Gastroesophageal sphincter (tissue), 3 donors: ENCODE results near the gene NDFIP1.

ENCODE experiments used
- EP300 ChIP-seq: sonication (generic); formaldehyde crosslinking; IDR thresholded peaks from one replicate; pipeline ENCODE4 v1.6.1; 2017; ENCODE audit warnings: antibody characterized with exemption, mild to moderate bottlenecking
- TF ChIP-seq, protein P1 (sequence below), 4 experiments: fragments of 200-600 bp in 2 of 4; fragments of 450-650 bp in 2 of 4; sonication (generic) in 1 of 4; IDR thresholded peaks; one replicate each; pipeline ENCODE4 v1.5.1; 2017 to 2019; ENCODE audit warnings: antibody characterized with exemption in 4 of 4, mild to moderate bottlenecking in 2 of 4, moderate library complexity in 2 of 4

GRCh38 chr5:142183561-142183960, 75.0 kb downstream of the NDFIP1 start:
- no peak for TF ChIP-seq EP300
- TF ChIP-seq, protein P1, sequence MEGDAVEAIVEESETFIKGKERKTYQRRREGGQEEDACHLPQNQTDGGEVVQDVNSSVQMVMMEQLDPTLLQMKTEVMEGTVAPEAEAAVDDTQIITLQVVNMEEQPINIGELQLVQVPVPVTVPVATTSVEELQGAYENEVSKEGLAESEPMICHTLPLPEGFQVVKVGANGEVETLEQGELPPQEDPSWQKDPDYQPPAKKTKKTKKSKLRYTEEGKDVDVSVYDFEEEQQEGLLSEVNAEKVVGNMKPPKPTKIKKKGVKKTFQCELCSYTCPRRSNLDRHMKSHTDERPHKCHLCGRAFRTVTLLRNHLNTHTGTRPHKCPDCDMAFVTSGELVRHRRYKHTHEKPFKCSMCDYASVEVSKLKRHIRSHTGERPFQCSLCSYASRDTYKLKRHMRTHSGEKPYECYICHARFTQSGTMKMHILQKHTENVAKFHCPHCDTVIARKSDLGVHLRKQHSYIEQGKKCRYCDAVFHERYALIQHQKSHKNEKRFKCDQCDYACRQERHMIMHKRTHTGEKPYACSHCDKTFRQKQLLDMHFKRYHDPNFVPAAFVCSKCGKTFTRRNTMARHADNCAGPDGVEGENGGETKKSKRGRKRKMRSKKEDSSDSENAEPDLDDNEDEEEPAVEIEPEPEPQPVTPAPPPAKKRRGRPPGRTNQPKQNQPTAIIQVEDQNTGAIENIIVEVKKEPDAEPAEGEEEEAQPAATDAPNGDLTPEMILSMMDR (IDR thresholded peaks at IDR 0.05) = no peak
